HepG2 (cell line): Measurements from ENCODE around the gene DNAJC4. TPM values are rescaled to one million over a fixed set of nuclear protein-coding genes. Genes with fewer than 3 reads are reported as not detected.

ENCODE experiments used
- ATAC-seq: fragments of 200-7000 bp; cut with Tn5 transposase; 3 replicates; pipeline ENCODE4 v1.9.1; 2020; ENCODE audit warnings: mild to moderate bottlenecking, moderate library complexity
- BruUV-seq: library from RNA; stranded (reverse); fragments of 400-500 nt; replicated peaks from 2 replicates; lab custom pipeline; 2021; lab: Mats Ljungman, UMichigan
- CTCF ChIA-PET: fragments of 300-600 bp; formaldehyde crosslinking; extraction: SDS; loops from one replicate; lab custom pipeline; 2021; ENCODE audit warnings: low total read pairs, inconsistent platforms, low intra/inter-chr PET ratio; lab: Yijun Ruan, JAX
- POLR2A ChIA-PET: fragments of 350-600 bp; sonication (Branson Sonifier 250); formaldehyde crosslinking; loops from one replicate; lab custom pipeline; 2020; ENCODE audit warnings: antibody characterized with exemption, inconsistent platforms; lab: Yijun Ruan, JAX
- DNase-seq: peaks from one replicate; pipeline ENCODE4 v3.0.0-alpha.2; 2015; ENCODE audit warnings: low spot score
- FAIRE-seq: peaks from 3 replicates; lab custom pipeline; 2011; peaks lifted over from hg19 to GRCh38; lab: Jason Lieb, UNC
- H2AFZ ChIP-seq: one replicate; pipeline ENCODE4 v1.6.1; 2011; ENCODE audit warnings: low read length, inconsistent platforms
- H3K27ac ChIP-seq: fragments of 300-600 bp; 3 replicates; pipeline ENCODE4 v1.8.0; 2011; ENCODE audit warnings: mixed run types, mild to moderate bottlenecking, mixed read lengths, low read length, inconsistent platforms; ENCODE audit not compliant: insufficient read depth; ENCODE audit errors: extremely low read length
- H3K27me3 ChIP-seq, 2 experiments: fragments of 200-600 bp in 1 of 2; 2 replicates in 1 of 2; 3 replicates in 1 of 2; pipeline versions ENCODE4 v1.6.0 to v1.8.0; 2011; ENCODE audit warnings: low read length in 2 of 2, mild to moderate bottlenecking in 2 of 2, moderate library complexity in 2 of 2, inconsistent platforms in 1 of 2; ENCODE audit not compliant: insufficient read depth in 2 of 2, control insufficient read depth in 1 of 2
- H3K36me3 ChIP-seq, 2 experiments: fragments of 200-600 bp in 1 of 2; replicated peaks in 1 of 2; 2 replicates in 1 of 2; 3 replicates in 1 of 2; pipeline versions ENCODE4 v1.5.1 to v1.8.0; 2011; ENCODE audit warnings: low read length in 2 of 2, inconsistent platforms in 1 of 2; ENCODE audit not compliant: insufficient read depth in 2 of 2, control insufficient read depth in 1 of 2
- H3K4me1 ChIP-seq: 2 replicates; pipeline ENCODE4 v1.5.1; 2012; ENCODE audit warnings: low read length, inconsistent platforms; ENCODE audit not compliant: insufficient read depth
- H3K4me2 ChIP-seq: 2 replicates; pipeline ENCODE4 v1.6.0; 2011; ENCODE audit warnings: low read depth, low read length, inconsistent platforms
- H3K4me3 ChIP-seq, 3 experiments: fragments of 200-600 bp in 1 of 3; sonication (generic), shearing (Covaris generic) in 1 of 3; replicated peaks in 1 of 3; 2 replicates each; pipeline ENCODE4 v1.5.1; 2011 to 2016; ENCODE audit warnings: low read length in 3 of 3, inconsistent platforms in 2 of 3, low read depth in 2 of 3, mild to moderate bottlenecking in 2 of 3, control low read depth in 1 of 3, mixed read lengths in 1 of 3; ENCODE audit not compliant: insufficient read depth in 1 of 3
- H3K79me2 ChIP-seq: one replicate; pipeline ENCODE4 v1.6.1; 2011; ENCODE audit warnings: low read length, inconsistent platforms; ENCODE audit not compliant: insufficient read depth
- H3K9ac ChIP-seq: 2 replicates; pipeline ENCODE4 v1.6.0; 2011; ENCODE audit warnings: mild to moderate bottlenecking, low read depth, low read length, inconsistent platforms; ENCODE audit not compliant: insufficient read depth
- H3K9me3 ChIP-seq: 2 replicates; pipeline ENCODE4 v1.5.1; 2012; ENCODE audit warnings: mild to moderate bottlenecking, low read length
- H4K20me1 ChIP-seq: 2 replicates; pipeline ENCODE4 v1.6.0; 2011; ENCODE audit warnings: inconsistent platforms, mild to moderate bottlenecking, low read length, moderate library complexity; ENCODE audit not compliant: insufficient read depth
- ATF7 ChIP-seq, 2 experiments: fragments of 450-650 bp in 1 of 2; sonication (generic) in 1 of 2; formaldehyde crosslinking in 1 of 2; IDR thresholded peaks; 2 replicates each; pipeline versions ENCODE4 v1.4.0 to v1.6.1; 2016 to 2020; ENCODE audit warnings: antibody characterized with exemption in 1 of 2, mild to moderate bottlenecking in 1 of 2, missing genetic modification reagents in 1 of 2
- CHD4 ChIP-seq: fragments of 200-600 bp; sonication (generic); IDR thresholded peaks from 2 replicates; pipeline ENCODE4 v1.7.0; 2017; ENCODE audit warnings: mild to moderate bottlenecking, low read length, borderline replicate concordance
- HNF4A ChIP-seq: sonication (generic); formaldehyde crosslinking; IDR thresholded peaks from 2 replicates; pipeline ENCODE4 v1.4.0; 2020; ENCODE audit warnings: missing genetic modification reagents
- KAT8 ChIP-seq: IDR thresholded peaks from 2 replicates; pipeline ENCODE4 v1.6.1; 2016; ENCODE audit warnings: missing genetic modification reagents, missing compliant biosample characterization
- PCBP1 ChIP-seq: fragments of 200-400 bp; formaldehyde crosslinking; IDR thresholded peaks from 2 replicates; pipeline ENCODE4 v1.6.1; 2017; ENCODE audit warnings: mild to moderate bottlenecking, low read depth, low read length, borderline replicate concordance
- ZBTB38 ChIP-seq: sonication (generic); formaldehyde crosslinking; IDR thresholded peaks from 2 replicates; pipeline ENCODE4 v1.5.1; 2020; ENCODE audit warnings: mild to moderate bottlenecking, missing genetic modification reagents
- ZFP36L2 ChIP-seq: sonication (generic); formaldehyde crosslinking; IDR thresholded peaks from 2 replicates; pipeline ENCODE4 v1.4.0; 2020; ENCODE audit warnings: missing genetic modification reagents
- ZNF558 ChIP-seq: sonication (generic); formaldehyde crosslinking; IDR thresholded peaks from 2 replicates; pipeline ENCODE4 v1.9.0; 2022; ENCODE audit warnings: mild to moderate bottlenecking, missing genetic modification reagents, borderline replicate concordance
- WGBS: methylation state at CpG from one replicate; pipeline ENCODE4 v1.1.6; 2017; ENCODE audit warnings: low lambda C conversion rate; 5-methylcytosine and 5-hydroxymethylcytosine counted together
- in situ Hi-C: cut with HindIII; loops from 2 replicates; pipeline ENCODE4 v1.10.0; 2017; ENCODE audit warnings: low pct_unique_long_range_greater_than_20kb; ENCODE audit not compliant: extremely low pct_ligation_motif_present
- intact Hi-C: fragments of 100-400 bp; cut with micrococcal nuclease; formaldehyde crosslinking; loops from one replicate; pipeline ENCODE4 v1.10.0; 2022; ENCODE audit not compliant: unreplicated experiment
- polyA plus RNA-seq, 8 experiments: library from polyadenylated mRNA; depleted of rRNA in 3 of 8; stranded (reverse) in 7 of 8; unstranded in 1 of 8; fragments of >200 nt; fragmentation: Illumina TruSeq in 4 of 8; extraction: Trizol in 4 of 8; gene quantifications; 2 replicates each; pipeline versions ENCODE4 v1.2.1 to v1.2.3, GENCODE V29; 2011 to 2016; ENCODE audit warnings: low read depth in 4 of 8, missing spikeins in 1 of 8, mixed read lengths in 1 of 8; ENCODE audit not compliant: insufficient read depth in 1 of 8
- total RNA-seq, 5 experiments: library from RNA; depleted of rRNA; stranded (reverse); fragments of >200 nt; fragmentation: Illumina TruSeq; extraction: Trizol; gene quantifications; 2 replicates each; pipeline ENCODE4 v1.2.3, GENCODE V29; 2016; ENCODE audit warnings: low read depth in 1 of 5

The DNAJC4 gene
- total and polyA plus RNA-seq, 2 of the 13 experiments (the other 11 are each of a cell fraction or from before 2014, with no cell fraction given) = 10.3 to 60.8 TPM

DNA sequence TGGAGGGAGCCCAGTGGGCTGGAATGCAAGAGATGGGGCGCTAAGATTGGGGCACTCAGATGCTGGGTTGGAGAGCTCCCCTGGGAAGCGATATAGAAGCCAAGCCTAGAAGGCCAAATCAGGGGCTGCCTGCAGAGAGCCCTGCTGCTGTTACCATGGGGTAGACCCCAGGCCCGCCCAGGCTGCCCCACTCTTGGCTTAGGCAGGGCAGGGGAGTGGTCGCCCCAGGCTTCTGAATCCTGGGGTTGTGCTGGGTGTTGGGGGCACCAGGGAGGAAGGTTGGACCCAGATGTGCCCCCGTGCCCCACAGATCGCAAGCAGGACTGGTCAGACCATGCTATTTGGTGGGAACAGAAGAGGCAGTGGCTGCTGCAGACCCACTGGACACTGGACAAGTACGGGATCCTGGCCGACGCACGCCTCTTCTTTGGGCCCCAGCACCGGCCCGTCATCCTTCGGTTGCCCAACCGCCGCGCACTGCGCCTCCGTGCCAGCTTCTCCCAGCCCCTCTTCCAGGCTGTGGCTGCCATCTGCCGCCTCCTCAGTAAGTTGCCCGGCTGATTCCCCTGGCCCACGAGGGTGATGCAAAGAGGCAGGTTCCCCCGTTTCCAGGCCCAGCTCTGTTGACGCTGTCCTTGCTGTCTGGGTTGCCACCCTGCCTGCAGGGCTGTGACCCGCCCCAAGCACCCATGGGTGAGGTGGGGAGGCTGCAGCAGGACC is 19.9 kb upstream of the DNAJC4 start:
- FAIRE-seq = no peak
- Histone ChIP-seq H3K4me1 (peaks cover 22% of the 10 kb centered on the region), H3K9ac (no peak overlapping the region), H3K79me2 (no peaks in the 10 kb centered on the region), H3K9me3 (no peaks in the 10 kb centered on the region), H3K27ac (no peak overlapping the region)
- WGBS = 84% methylated on average over 19 of the region's 24 CpGs
- no peak for TF ChIP-seq CHD4
- no peak for TF ChIP-seq ZFP36L2 (CRISPR knock-in tag)
- TF ChIP-seq HNF4A (CRISPR knock-in tag) = no peak
- TF ChIP-seq, all 625 proteins: peak for 0
- no TSS peak for BruUV-seq
- POLR2A ChIA-PET = interaction anchor here (1.0 to 1.6 kb wide), 2 partner anchors 16 to 94 kb away, joined by 3 read pairs; partner anchors contain the start of genes NUDT22 and TRPT1
- Histone ChIP-seq H3K4me3 (no peak overlapping the region), H4K20me1 (no peaks in the 10 kb centered on the region), H3K4me2 (no peak overlapping the region), H3K36me3 (peaks cover 0 to 3% of the 10 kb centered on the region in 2 experiments; a peak in 2 of 5 replicates), H2AFZ (no peak overlapping the region), H3K27me3 (peaks cover 0 to 1% of the 10 kb centered on the region in 2 experiments; a peak in 1 of 5 replicates)
- CTCF ChIA-PET = no interaction called here
- no peak; the same call in 2 of the 3 replicates for ATAC-seq
- no peak for DNase-seq
- intact Hi-C loops (no loop called here), in situ Hi-C loops (no loop called here)

DNA sequence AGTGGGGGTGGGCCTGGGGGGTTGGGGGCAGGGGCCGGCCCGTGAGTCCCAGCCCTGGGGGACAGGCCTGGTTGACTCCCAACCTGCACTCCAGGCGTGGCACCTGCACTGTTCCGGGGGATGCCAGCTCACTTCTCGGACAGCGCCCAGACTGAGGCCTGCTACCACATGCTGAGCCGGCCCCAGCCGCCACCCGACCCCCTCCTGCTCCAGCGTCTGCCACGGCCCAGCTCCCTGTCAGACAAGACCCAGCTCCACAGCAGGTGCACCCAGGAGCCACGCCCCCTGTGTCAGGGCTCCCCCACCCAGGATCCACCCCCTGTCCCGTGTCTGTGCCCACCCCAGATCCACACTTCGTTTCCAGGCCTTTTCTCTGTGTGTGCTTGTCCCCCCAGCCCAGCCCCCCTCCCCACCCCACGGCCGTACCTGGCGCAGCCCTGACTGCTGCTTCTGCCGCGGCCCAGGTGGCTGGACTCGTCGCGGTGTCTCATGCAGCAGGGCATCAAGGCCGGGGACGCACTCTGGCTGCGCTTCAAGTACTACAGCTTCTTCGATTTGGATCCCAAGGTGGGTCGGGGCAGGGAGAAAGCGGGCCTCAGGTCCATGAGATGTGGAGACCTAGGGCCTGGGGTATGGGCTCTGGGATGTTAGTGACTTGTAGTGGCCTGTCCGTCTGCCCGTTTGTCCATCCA is 19.0 kb upstream of the DNAJC4 start:
- Histone ChIP-seq H3K4me1 (peaks cover 17% of the 10 kb centered on the region), H3K27ac (no peak overlapping the region), H3K4me3 (no peak overlapping the region), H2AFZ (no peak overlapping the region), H3K9ac (no peak overlapping the region), H3K27me3 (peaks cover 0 to 1% of the 10 kb centered on the region in 2 experiments; a peak in 1 of 5 replicates), H3K9me3 (no peaks in the 10 kb centered on the region), H4K20me1 (no peaks in the 10 kb centered on the region), H3K36me3 (peaks cover 0 to 3% of the 10 kb centered on the region in 2 experiments; a peak in 2 of 5 replicates), H3K4me2 (no peak overlapping the region), H3K79me2 (no peaks in the 10 kb centered on the region)
- FAIRE-seq = no peak
- intact Hi-C loops (no loop called here), in situ Hi-C loops (no loop called here)
- WGBS = 82% methylated on average over 22 of the region's 30 CpGs
- no TSS peak for BruUV-seq
- CTCF ChIA-PET = no interaction called here
- no peak for TF ChIP-seq ZNF558 (CRISPR knock-in tag)
- no peak for TF ChIP-seq KAT8 (CRISPR knock-in tag)
- TF ChIP-seq ZBTB38 (CRISPR knock-in tag) = no peak
- no peak for TF ChIP-seq ATF7 (IDR thresholded peaks at IDR 0.05)
- no peak for TF ChIP-seq ATF7 (CRISPR knock-in tag; IDR thresholded peaks at IDR 0.05)
- TF ChIP-seq PCBP1 = no peak
- no peak for DNase-seq
- ATAC-seq = no peak
- POLR2A ChIA-PET = interaction anchor here (1.6 to 1.7 kb wide), 2 partner anchors 15 to 25 kb away, joined by 3 to 4 read pairs; partner anchors contain the start of genes NUDT22, STIP1 and TRPT1
